Osteocyte (in vitro differentiated cells): ENCODE measurements around the gene PIM2. TPM values are rescaled to one million over a fixed set of nuclear protein-coding genes. Genes with fewer than 3 reads are reported as not detected.
A peak's percentile ranks its signal among the peaks of the same experiment; 100 is the strongest.

Experiments used
- DNase-seq: peaks from one replicate; pipeline ENCODE4 v3.0.0; 2021; ENCODE audit warnings: mixed read lengths; ENCODE audit not compliant: unreplicated experiment; ENCODE audit errors: extremely low spot score
- H3K27ac Mint-ChIP-seq: one replicate; pipeline ENCODE4 v1.8.0; 2021; ENCODE audit warnings: mild to moderate bottlenecking, mixed read lengths; ENCODE audit not compliant: unreplicated experiment
- H3K27me3 Mint-ChIP-seq: one replicate; pipeline ENCODE4 v1.8.0; 2021; ENCODE audit warnings: mixed read lengths; ENCODE audit not compliant: unreplicated experiment
- H3K36me3 Mint-ChIP-seq: one replicate; pipeline ENCODE4 v1.8.0; 2021; ENCODE audit warnings: mixed read lengths; ENCODE audit not compliant: unreplicated experiment
- H3K4me1 Mint-ChIP-seq: one replicate; pipeline ENCODE4 v1.8.0; 2021; ENCODE audit warnings: mixed read lengths; ENCODE audit not compliant: unreplicated experiment
- H3K4me3 Mint-ChIP-seq: one replicate; pipeline ENCODE4 v1.8.0; 2021; ENCODE audit warnings: mild to moderate bottlenecking, moderate library complexity, mixed read lengths; ENCODE audit not compliant: unreplicated experiment
- H3K9me3 Mint-ChIP-seq: one replicate; pipeline ENCODE4 v1.8.0; 2021; ENCODE audit warnings: mixed read lengths; ENCODE audit not compliant: unreplicated experiment
- CTCF ChIP-seq: fragments of 200-600 bp; sonication (generic); IDR thresholded peaks from 2 replicates; pipeline ENCODE4 v1.5.0; 2021; ENCODE audit warnings: antibody characterized with exemption, mild to moderate bottlenecking, moderate library complexity
- total RNA-seq: library from RNA; stranded (reverse); gene quantifications from 2 replicates; pipeline ENCODE4 v1.2.1, GENCODE V29; 2021

Gene PIM2
- total RNA-seq, 1 donor from 2014 or later: 7.3 TPM

- no peak for DNase-seq
- no peak for TF ChIP-seq CTCF
- H3K27me3 Mint-ChIP-seq: no peaks in the 10 kb centered on the region
- H3K9me3 Mint-ChIP-seq: no peaks in the 10 kb centered on the region
- H3K4me3 Mint-ChIP-seq: no peak overlapping the region
- no peak overlapping the region for H3K27ac Mint-ChIP-seq
- H3K4me1 Mint-ChIP-seq: peaks cover 6% of the 10 kb centered on the region
- H3K36me3 Mint-ChIP-seq: no peaks in the 10 kb centered on the region
These were observed 29.8 kb upstream of the PIM2 start for GRCh38 chrX:48948589-48948988.

GRCh38 chrX:48945517-48946348 is 26.9 kb upstream of the PIM2 start:
- Mint-ChIP-seq H3K9me3 (peaks cover 5% of the 10 kb centered on the region), H3K36me3 (peaks cover 2% of the 10 kb centered on the region)

GRCh38 chrX:48942895-48943294 is 24.1 kb upstream of the PIM2 start:
- Mint-ChIP-seq H3K27ac (no peak overlapping the region), H3K4me3 (no peak overlapping the region), H3K4me1 (peaks cover 5% of the 10 kb centered on the region), H3K27me3 (no peaks in the 10 kb centered on the region), H3K9me3 (peaks cover 5% of the 10 kb centered on the region), H3K36me3 (peaks cover 5% of the 10 kb centered on the region)
- DNase-seq: no peak
- TF ChIP-seq CTCF: no peak

More at GRCh38 chrX:48945517-48946348, 26.9 kb upstream of the PIM2 start:
- Mint-ChIP-seq H3K27me3 (no peaks in the 10 kb centered on the region), H3K27ac (peak overlapping the region; percentile 12), H3K4me3 (no peak overlapping the region), H3K4me1 (peaks cover 5% of the 10 kb centered on the region)
- peak; percentile 73 for TF ChIP-seq CTCF
- no peak for DNase-seq

DNA sequence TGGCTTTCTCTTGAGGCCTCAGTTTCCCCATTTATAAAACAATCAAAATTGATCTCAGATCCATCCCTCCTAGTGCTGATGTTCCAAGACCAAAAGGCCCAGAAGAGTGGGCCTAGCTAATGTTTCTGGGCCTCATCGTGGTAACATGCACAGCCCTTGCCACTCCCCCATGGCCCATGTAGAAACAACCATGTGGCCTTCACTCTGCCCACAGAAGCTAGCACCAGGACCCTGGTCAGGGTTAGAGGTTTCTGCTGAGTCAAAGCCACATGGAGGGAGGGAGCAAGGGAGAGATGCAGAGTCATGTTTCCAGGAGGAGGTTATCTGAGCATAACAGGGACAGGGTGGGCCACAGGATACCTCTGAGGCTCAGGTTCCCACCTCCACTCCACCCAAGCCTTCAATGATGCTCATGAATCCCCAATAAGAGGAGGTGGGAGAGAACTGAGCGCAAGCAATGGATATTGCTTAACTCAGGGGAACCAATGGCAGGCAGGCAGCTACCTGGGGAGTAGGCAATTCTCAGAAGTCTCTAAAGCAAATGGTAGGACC is 21.7 kb upstream of the PIM2 start:
- no peak for DNase-seq
- Mint-ChIP-seq H3K4me3 (no peak overlapping the region), H3K9me3 (peaks cover 5% of the 10 kb centered on the region)

More for the DNA sequence above, 21.7 kb upstream of the PIM2 start:
- Mint-ChIP-seq H3K27ac (no peak overlapping the region), H3K4me1 (peaks cover 9% of the 10 kb centered on the region), H3K27me3 (no peaks in the 10 kb centered on the region), H3K36me3 (peaks cover 5% of the 10 kb centered on the region)
- TF ChIP-seq CTCF: no peak
